Panc1 (cell line): ENCODE measurements around the gene ESRRB.

ENCODE experiments used
- POLR2AphosphoS5 ChIP-seq: IDR thresholded peaks from 2 replicates; pipeline ENCODE4 v1.6.1; 2012; ENCODE audit warnings: mild to moderate bottlenecking, low read depth, low read length, moderate library complexity
- TF ChIP-seq, protein P1 (sequence below): fragments of 450-650 bp; IDR thresholded peaks from 2 replicates; pipeline ENCODE4 v1.5.1; 2017; ENCODE audit warnings: mild to moderate bottlenecking

DNA sequence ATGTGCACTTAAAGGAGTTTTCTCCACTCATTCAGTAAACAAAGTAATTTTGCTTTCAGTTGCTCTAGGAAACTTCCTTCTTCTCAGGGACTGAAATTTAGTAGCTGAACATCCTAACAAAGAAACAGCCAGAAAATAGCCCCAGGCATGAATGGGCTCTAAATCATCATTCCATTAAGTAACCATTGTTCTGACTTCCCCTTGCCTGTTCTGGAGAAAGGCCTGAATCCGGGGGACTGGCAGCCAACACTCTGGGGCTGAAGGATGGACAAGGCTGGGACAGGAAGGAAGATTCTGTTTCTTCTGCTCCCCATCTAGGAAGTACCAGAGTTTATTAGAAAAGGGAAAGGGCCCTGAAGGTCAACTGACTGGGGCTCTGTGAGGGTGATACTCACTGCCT is 104.5 kb downstream of the ESRRB start:
- TF ChIP-seq, protein P1, sequence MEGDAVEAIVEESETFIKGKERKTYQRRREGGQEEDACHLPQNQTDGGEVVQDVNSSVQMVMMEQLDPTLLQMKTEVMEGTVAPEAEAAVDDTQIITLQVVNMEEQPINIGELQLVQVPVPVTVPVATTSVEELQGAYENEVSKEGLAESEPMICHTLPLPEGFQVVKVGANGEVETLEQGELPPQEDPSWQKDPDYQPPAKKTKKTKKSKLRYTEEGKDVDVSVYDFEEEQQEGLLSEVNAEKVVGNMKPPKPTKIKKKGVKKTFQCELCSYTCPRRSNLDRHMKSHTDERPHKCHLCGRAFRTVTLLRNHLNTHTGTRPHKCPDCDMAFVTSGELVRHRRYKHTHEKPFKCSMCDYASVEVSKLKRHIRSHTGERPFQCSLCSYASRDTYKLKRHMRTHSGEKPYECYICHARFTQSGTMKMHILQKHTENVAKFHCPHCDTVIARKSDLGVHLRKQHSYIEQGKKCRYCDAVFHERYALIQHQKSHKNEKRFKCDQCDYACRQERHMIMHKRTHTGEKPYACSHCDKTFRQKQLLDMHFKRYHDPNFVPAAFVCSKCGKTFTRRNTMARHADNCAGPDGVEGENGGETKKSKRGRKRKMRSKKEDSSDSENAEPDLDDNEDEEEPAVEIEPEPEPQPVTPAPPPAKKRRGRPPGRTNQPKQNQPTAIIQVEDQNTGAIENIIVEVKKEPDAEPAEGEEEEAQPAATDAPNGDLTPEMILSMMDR = no peak
- no peak for TF ChIP-seq POLR2AphosphoS5
